ENCODE data around the gene NAA40.

Gene NAA40

GRCh38 chr11:63944987-63945386 is 6.2 kb downstream of the NAA40 start:
- Histone ChIP-seq H3K4me3 (ENCODE audit: low read length in 2 of 2) (no peak overlapping the region), H2AFZ (ENCODE audit: low read length) (no peak overlapping the region), H2BK15ac (ENCODE audit: low read length) (no peak overlapping the region), H2BK12ac (ENCODE audit: low read length) (no peak overlapping the region), H3K23ac (ENCODE audit: low read depth, low read length, poor library complexity) (peak overlapping the region; percentile 44), H3K36me3 (replicated peaks in 1 of 2; ENCODE audit: control insufficient read depth in 2 of 2, insufficient read depth in 2 of 2, low read length in 2 of 2) (peaks cover 14 to 67% of the 10 kb centered on the region in 2 donors), H3K79me1 (ENCODE audit: low read depth, low read length) (peaks cover 15% of the 10 kb centered on the region), H4K91ac (ENCODE audit: low read depth, low read length, poor library complexity) (no peak overlapping the region), H3K18ac (ENCODE audit: low read length) (no peak overlapping the region), H3K9me3 (replicated peaks in 1 of 2; ENCODE audit: control insufficient read depth in 2 of 2, insufficient read depth in 1 of 2, low read depth in 1 of 2, low read length in 2 of 2) (no peaks in the 10 kb centered on the region), H3K4me2 (ENCODE audit: insufficient read depth, low read length, poor library complexity, severe bottlenecking) (no peak overlapping the region), H4K8ac (ENCODE audit: low read depth, low read length) (no peak overlapping the region), H3K4ac (ENCODE audit: low read length) (no peak overlapping the region), H3K27ac (replicated peaks; ENCODE audit: low read length) (no peak overlapping the region), H3K27me3 (ENCODE audit: control insufficient read depth in 3 of 3, insufficient read depth in 3 of 3, low read depth in 1 of 3, low read length in 3 of 3) (no peaks in the 10 kb centered on the region), H2BK5ac (ENCODE audit: low read length) (no peak overlapping the region), H3K4me1 (ENCODE audit: control insufficient read depth in 2 of 2, insufficient read depth in 1 of 2, low read depth in 1 of 2, low read length in 2 of 2) (peaks cover 0 to 11% of the 10 kb centered on the region in 2 donors), H2BK120ac (ENCODE audit: low read depth, low read length) (no peak overlapping the region), H3K9ac (ENCODE audit: low read depth, low read length, poor library complexity) (peak overlapping the region; percentile 71), H3K14ac (ENCODE audit: low read length) (no peak overlapping the region), H2AK5ac (ENCODE audit: low read depth, low read length) (peak overlapping the region; percentile 10)
- no CpG with 5 or more reads among the region's 8 CpGs for WGBS, 2 donors (ENCODE audit: extremely low coverage in 2 of 2, insufficient read length in 2 of 2, insufficient replicate concordance in 1 of 2)
- no peak for DNase-seq (ENCODE audit: low spot score)

DNA sequence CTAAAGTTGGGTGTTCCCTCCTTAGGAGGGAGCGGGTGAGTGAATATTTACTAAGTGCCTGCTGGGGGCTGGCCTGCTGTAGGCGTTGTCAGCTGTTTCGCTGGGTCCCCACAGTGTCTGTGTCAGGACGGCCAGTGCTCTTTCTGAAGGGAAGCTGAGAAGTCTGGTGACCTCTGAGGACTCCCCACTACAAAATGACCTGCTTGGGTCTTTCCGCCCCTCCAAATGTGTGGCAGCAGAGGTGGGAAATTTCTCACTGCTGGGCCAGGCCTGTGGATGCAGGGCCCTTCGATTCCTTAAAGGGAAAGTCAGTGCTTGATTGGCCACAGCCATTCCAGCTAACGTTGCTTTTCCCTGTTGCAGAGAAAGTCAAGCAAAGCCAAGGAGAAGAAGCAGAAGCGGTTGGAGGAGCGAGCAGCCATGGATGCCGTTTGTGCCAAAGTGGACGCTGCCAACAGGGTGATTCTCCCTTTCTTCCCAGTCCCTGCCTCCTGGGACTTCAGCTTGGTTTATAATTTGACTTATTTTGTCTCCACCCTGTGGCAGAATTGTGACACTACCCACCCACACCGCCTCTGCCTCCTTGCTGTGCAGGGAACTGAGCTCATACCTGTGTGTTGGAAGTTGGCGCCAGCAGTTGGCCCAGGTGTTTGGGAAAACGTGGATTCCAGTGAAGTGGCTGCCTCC is 6.8 kb downstream of the NAA40 start:
- Histone ChIP-seq H3K4me3 (ENCODE audit: low read length in 2 of 2) (no peak overlapping the region), H2BK15ac (ENCODE audit: low read length) (no peak overlapping the region), H2AK5ac (ENCODE audit: low read depth, low read length) (no peak overlapping the region), H3K14ac (ENCODE audit: low read length) (no peak overlapping the region), H4K91ac (ENCODE audit: low read depth, low read length, poor library complexity) (no peak overlapping the region), H3K9ac (ENCODE audit: low read depth, low read length, poor library complexity) (no peak overlapping the region), H4K8ac (ENCODE audit: low read depth, low read length) (no peak overlapping the region), H3K18ac (ENCODE audit: low read length) (no peak overlapping the region), H2AFZ (ENCODE audit: low read length) (no peak overlapping the region), H3K79me1 (ENCODE audit: low read depth, low read length) (peaks cover 13% of the 10 kb centered on the region), H3K4ac (ENCODE audit: low read length) (no peak overlapping the region), H2BK12ac (ENCODE audit: low read length) (no peak overlapping the region), H3K23ac (ENCODE audit: low read depth, low read length, poor library complexity) (peak overlapping the region; percentile 32), H3K27ac (replicated peaks; ENCODE audit: low read length) (no peak overlapping the region), H3K4me2 (ENCODE audit: insufficient read depth, low read length, poor library complexity, severe bottlenecking) (no peak overlapping the region), H3K36me3 (replicated peaks in 1 of 2; ENCODE audit: control insufficient read depth in 2 of 2, insufficient read depth in 2 of 2, low read length in 2 of 2) (peaks cover 14 to 73% of the 10 kb centered on the region in 2 donors), H3K9me3 (replicated peaks in 1 of 2; ENCODE audit: control insufficient read depth in 2 of 2, insufficient read depth in 1 of 2, low read depth in 1 of 2, low read length in 2 of 2) (no peaks in the 10 kb centered on the region), H3K27me3 (ENCODE audit: control insufficient read depth in 3 of 3, insufficient read depth in 3 of 3, low read depth in 1 of 3, low read length in 3 of 3) (no peaks in the 10 kb centered on the region), H2BK5ac (ENCODE audit: low read length) (no peak overlapping the region), H2BK120ac (ENCODE audit: low read depth, low read length) (no peak overlapping the region), H3K4me1 (ENCODE audit: control insufficient read depth in 2 of 2, insufficient read depth in 1 of 2, low read depth in 1 of 2, low read length in 2 of 2) (peaks cover 0 to 11% of the 10 kb centered on the region in 2 donors)
- DNase-seq (ENCODE audit: low spot score), result peak; percentile 30
- WGBS, 2 donors (ENCODE audit: extremely low coverage in 2 of 2, insufficient read length in 2 of 2, insufficient replicate concordance in 1 of 2), result no CpG with 5 or more reads among the region's 14 CpGs

- no peaks in the 10 kb centered on the region for H3K4me1 ChIP-seq (ENCODE audit: control insufficient read depth in 2 of 2, insufficient read depth in 1 of 2, low read depth in 1 of 2, low read length in 2 of 2)
- H3K27me3 ChIP-seq (ENCODE audit: control insufficient read depth in 3 of 3, insufficient read depth in 3 of 3, low read depth in 1 of 3, low read length in 3 of 3), result peaks cover 0 to 2% (median 0%) of the 10 kb centered on the region in 3 experiments
- H3K27ac ChIP-seq (replicated peaks; ENCODE audit: low read length), result no peak overlapping the region
- no peak overlapping the region for H2AK5ac ChIP-seq (ENCODE audit: low read depth, low read length)
- H2BK15ac ChIP-seq (ENCODE audit: low read length), result no peak overlapping the region
- H4K91ac ChIP-seq (ENCODE audit: low read depth, low read length, poor library complexity), result no peak overlapping the region
- no peak overlapping the region for H3K14ac ChIP-seq (ENCODE audit: low read length)
- no peak overlapping the region for H2BK5ac ChIP-seq (ENCODE audit: low read length)
- H3K36me3 ChIP-seq (replicated peaks in 1 of 2; ENCODE audit: control insufficient read depth in 2 of 2, insufficient read depth in 2 of 2, low read length in 2 of 2), result peaks cover 45 to 88% of the 10 kb centered on the region in 2 donors
- H3K4me2 ChIP-seq (ENCODE audit: insufficient read depth, low read length, poor library complexity, severe bottlenecking), result no peak overlapping the region
- WGBS, 2 donors (ENCODE audit: extremely low coverage in 2 of 2, insufficient read length in 2 of 2, insufficient replicate concordance in 1 of 2), result no CpG with 5 or more reads among the region's 20 CpGs
- no peak overlapping the region for H2BK12ac ChIP-seq (ENCODE audit: low read length)
- no peak overlapping the region for H3K9ac ChIP-seq (ENCODE audit: low read depth, low read length, poor library complexity)
- no peak overlapping the region for H2BK120ac ChIP-seq (ENCODE audit: low read depth, low read length)
- no peak for DNase-seq (ENCODE audit: low spot score)
- peaks cover 0 to 2% of the 10 kb centered on the region in 2 donors for H3K9me3 ChIP-seq (replicated peaks in 1 of 2; ENCODE audit: control insufficient read depth in 2 of 2, insufficient read depth in 1 of 2, low read depth in 1 of 2, low read length in 2 of 2)
- no peak overlapping the region for H4K8ac ChIP-seq (ENCODE audit: low read depth, low read length)
- peak overlapping the region in 1 of 2 donors; percentile 25 for H3K4me3 ChIP-seq (ENCODE audit: low read length in 2 of 2)
- H3K4ac ChIP-seq (ENCODE audit: low read length), result no peak overlapping the region
- H3K18ac ChIP-seq (ENCODE audit: low read length), result no peak overlapping the region
- H2AFZ ChIP-seq (ENCODE audit: low read length), result no peak overlapping the region
- H3K23ac ChIP-seq (ENCODE audit: low read depth, low read length, poor library complexity), result peak overlapping the region; percentile 3
- no peaks in the 10 kb centered on the region for H3K79me1 ChIP-seq (ENCODE audit: low read depth, low read length)
Observed at GRCh38 chr11:63951779-63952536, 13.2 kb downstream of the NAA40 start.

GRCh38 chr11:63952570-63952969 is 13.8 kb downstream of the NAA40 start:
- Histone ChIP-seq H3K4ac (ENCODE audit: low read length) (no peak overlapping the region), H2BK5ac (ENCODE audit: low read length) (no peak overlapping the region), H3K36me3 (replicated peaks in 1 of 2; ENCODE audit: control insufficient read depth in 2 of 2, insufficient read depth in 2 of 2, low read length in 2 of 2) (peaks cover 46 to 88% of the 10 kb centered on the region in 2 donors), H2BK15ac (ENCODE audit: low read length) (no peak overlapping the region), H3K18ac (ENCODE audit: low read length) (no peak overlapping the region), H2AFZ (ENCODE audit: low read length) (no peak overlapping the region), H3K4me3 (ENCODE audit: low read length in 2 of 2) (no peak overlapping the region), H4K91ac (ENCODE audit: low read depth, low read length, poor library complexity) (no peak overlapping the region), H2BK120ac (ENCODE audit: low read depth, low read length) (no peak overlapping the region), H3K9me3 (replicated peaks in 1 of 2; ENCODE audit: control insufficient read depth in 2 of 2, insufficient read depth in 1 of 2, low read depth in 1 of 2, low read length in 2 of 2) (peaks cover 0 to 2% of the 10 kb centered on the region in 2 donors), H3K9ac (ENCODE audit: low read depth, low read length, poor library complexity) (no peak overlapping the region), H3K14ac (ENCODE audit: low read length) (no peak overlapping the region), H2BK12ac (ENCODE audit: low read length) (no peak overlapping the region), H2AK5ac (ENCODE audit: low read depth, low read length) (no peak overlapping the region), H3K79me1 (ENCODE audit: low read depth, low read length) (no peaks in the 10 kb centered on the region), H3K27me3 (ENCODE audit: control insufficient read depth in 3 of 3, insufficient read depth in 3 of 3, low read depth in 1 of 3, low read length in 3 of 3) (peaks cover 0 to 2% (median 0%) of the 10 kb centered on the region in 3 experiments), H4K8ac (ENCODE audit: low read depth, low read length) (no peak overlapping the region), H3K23ac (ENCODE audit: low read depth, low read length, poor library complexity) (no peak overlapping the region), H3K4me1 (ENCODE audit: control insufficient read depth in 2 of 2, insufficient read depth in 1 of 2, low read depth in 1 of 2, low read length in 2 of 2) (no peaks in the 10 kb centered on the region), H3K27ac (replicated peaks; ENCODE audit: low read length) (no peak overlapping the region), H3K4me2 (ENCODE audit: insufficient read depth, low read length, poor library complexity, severe bottlenecking) (no peak overlapping the region)
- DNase-seq (ENCODE audit: low spot score), result no peak
- no CpG with 5 or more reads among the region's 4 CpGs for WGBS, 2 donors (ENCODE audit: extremely low coverage in 2 of 2, insufficient read length in 2 of 2, insufficient replicate concordance in 1 of 2)
